Stimulated activated CD8-positive, alpha-beta memory T cell treated with anti-CD3 and anti-CD28 coated beads, Interleukin-2, amount 100 ng/mL, for 1 hour (primary cell): ENCODE results near the gene ASTN2.

Experiments
- DNase-seq, 2 donors: peaks; one replicate each; pipeline ENCODE4 v3.0.0-alpha.2; 2020; ENCODE audit warnings: low read depth in 2 of 2

Gene ASTN2

DNA sequence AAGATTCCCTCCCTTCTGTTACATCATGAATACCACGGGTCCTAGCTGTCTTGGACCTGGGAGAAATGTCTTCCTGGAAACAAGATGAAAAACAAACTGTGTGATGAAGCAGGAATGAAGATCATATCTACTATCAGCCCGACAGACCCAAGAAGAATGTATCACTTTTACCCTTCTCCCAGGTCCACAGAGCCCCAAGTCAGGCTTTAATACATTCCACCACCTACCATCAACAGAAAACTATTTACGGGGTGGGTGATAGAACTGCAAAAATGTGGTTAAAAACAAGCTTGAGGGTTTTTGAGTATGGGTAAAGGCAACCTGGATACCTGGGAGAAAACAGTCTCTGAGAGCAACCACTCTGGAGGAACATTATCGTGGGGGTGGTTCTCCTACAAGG lies 400.8 kb downstream of the ASTN2 start:
- no peak for DNase-seq

DNA sequence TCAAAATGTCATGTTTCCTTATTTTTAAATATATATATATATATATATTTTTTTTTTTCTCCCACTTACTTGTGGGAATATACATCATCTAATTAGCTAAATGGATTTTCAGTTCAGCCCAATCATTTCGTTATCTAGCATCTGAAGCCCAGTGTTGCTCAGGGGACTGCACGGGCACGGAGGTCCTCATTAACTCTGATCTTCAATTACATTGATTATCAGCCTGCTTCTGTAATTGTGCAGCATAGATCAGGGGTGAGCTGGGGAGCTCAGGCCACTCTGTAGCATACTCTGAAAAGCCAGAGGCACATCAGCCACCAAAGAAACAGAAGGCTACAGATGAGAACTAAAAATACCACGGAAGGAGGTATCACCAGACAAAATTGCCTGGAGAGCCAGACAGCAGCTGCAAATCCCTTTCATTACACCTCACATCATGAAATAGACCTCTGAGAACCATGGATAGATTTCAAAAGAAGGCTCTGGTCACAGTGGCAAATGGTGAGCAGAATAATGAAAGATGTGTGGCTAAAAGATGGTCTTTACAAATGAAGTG lies 401.3 kb downstream of the ASTN2 start:
- no peak for DNase-seq

DNA sequence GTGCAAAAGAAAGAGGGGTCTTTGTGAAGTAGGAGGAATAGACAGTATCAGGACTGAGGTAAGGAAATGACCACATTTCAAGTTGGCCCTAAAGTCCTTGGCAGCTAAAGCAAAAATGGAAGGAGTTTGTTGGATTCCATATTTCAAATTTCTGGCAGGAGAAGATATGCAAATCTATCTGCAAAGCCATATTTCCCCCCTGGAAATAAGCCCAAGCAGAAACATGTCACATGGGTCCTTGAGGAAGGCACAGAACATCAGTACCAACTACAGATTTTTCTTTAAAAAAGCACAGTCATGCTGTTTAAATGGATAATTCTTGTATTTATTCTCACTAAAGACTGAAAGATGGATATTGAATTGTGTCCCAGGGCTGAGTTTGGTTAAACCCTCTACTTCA lies 404.8 kb downstream of the ASTN2 start:
- no peak for DNase-seq

DNA sequence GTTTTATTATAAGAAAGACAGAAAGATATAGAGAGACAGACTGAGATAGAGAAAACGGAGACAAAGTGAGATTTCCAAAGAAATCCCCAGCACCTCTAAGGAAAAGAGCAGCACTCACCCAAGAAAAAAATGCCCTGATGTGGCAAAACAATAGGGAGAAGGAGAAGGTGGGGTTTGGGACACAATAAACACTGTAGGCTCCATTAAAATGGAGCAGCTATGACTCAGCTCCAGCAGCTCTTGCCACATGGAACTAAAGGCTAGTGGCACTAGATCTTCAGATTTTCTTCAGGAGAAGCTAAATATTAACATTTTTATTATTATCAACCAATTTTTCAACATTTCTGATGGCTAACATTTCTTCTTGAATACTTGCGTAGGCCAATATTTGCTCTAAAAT lies 406.0 kb downstream of the ASTN2 start:
- no peak for DNase-seq

DNA sequence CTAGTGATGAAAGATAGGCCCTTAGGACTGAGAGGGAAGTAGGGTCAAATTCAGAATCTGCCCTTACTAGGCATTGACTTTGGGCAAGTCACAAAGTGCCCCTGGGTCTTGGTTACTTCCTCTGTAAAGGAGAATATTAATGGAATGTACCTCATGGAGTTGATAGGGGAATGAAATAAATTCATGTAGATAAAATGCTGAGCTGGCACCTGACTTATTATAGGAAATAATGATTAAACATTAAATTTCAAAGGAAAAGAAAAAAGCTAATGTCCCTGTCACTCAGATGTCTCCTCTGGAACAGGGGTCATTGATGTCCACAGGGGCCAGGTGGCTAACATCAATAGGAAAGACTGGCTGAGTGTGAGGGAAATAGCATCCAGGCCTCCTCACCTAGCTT lies 406.4 kb downstream of the ASTN2 start:
- DNase-seq, result no peak

DNA sequence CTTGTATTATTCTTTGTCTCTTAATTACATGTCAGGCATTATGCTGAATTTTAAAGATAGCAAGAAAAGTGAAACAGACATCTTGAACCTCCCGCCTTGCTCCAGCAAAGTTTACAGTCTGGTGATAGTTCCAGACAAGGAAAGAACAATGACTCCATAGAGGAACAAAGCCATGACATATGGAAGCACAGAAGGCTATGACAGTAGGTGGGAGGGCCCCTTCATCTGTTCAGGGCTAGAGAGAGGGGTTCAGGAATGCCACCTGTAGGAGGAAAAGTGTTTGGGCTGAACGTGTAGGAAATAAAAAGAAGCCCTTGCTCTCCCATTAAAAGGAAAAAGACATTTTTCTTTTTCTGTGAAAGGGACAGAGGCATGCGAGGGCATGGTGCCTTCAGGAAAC lies 412.2 kb downstream of the ASTN2 start:
- DNase-seq, result no peak

DNA sequence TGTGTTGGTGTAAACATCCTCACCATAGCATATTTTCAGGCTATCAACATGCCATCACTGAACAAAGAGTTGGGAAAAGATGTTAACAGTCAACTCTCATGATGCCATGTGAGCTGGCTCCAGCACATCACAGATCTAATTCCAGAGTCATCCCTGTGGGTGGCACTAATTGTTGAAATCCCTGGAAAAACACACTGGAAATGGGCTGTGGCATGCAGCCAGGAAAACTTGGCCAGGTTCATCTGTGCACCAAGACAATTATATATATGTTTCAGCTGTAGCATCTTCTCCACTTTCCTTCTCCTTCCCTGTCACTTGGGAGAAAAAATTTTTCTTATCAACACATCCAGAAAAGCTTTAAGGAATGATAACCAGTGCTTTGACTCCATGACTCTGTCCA lies 414.0 kb downstream of the ASTN2 start:
- DNase-seq, result no peak

DNA sequence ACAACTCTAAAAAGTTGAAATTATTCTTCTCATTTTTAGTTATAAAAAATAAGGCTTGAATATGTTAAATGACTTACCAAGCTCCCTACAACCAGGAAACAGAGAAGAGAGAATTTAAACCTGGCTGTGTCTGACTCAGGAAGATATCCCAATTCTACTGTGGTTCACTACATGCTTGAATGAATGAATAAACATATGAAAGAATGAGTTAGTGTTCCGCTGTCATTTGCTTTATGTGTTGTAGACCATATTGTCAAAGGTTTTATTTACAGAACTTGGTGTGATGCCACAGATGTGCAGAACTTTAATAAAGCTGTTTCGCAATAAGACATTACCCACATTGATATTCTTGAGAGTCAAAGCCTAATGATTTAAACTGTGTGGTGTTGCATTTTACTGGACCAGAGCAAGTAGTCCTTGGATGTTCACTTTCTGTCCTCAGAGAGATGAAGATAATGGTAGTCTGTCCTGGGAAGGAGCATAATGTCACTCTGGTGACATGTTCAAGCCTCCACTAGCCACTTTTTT lies 414.6 kb downstream of the ASTN2 start:
- no peak for DNase-seq

DNA sequence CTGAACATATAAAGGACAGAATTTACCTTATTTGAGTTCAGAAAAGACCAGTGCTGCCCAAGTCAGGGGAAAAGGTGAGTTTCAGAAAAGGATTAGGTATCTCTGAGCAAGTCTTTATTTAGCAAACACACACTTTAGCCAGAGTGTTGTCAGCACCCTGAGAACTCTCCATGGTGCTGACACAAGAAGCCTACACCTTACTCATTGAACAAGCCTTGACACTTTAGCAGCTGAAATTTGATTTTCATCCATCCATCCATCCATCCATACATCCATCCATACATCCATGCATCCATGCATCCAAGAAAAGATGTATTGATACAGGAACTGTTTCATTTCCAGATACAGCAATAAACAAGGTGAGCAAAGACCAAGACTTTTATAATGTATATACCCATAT lies 416.6 kb downstream of the ASTN2 start:
- DNase-seq, result no peak

DNA sequence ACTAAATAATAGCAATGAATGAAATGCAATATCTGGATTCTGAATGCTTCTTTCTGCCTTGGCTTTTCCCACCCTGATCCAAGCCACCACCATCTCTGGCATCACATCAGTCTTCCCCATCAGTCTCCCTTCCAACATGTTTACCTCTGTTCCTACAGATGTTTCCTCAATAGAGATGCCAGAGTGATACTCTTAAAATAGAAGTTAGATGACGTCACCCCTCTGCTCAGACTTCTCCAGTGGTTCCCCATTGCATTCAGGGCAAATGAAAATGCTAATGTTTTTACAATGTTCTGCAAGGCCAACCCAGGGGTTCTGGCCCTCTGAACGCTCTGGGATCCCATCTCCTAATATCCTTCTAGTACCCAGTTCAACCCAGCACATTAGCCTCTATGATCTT lies 422.0 kb downstream of the ASTN2 start:
- DNase-seq, result no peak

DNA sequence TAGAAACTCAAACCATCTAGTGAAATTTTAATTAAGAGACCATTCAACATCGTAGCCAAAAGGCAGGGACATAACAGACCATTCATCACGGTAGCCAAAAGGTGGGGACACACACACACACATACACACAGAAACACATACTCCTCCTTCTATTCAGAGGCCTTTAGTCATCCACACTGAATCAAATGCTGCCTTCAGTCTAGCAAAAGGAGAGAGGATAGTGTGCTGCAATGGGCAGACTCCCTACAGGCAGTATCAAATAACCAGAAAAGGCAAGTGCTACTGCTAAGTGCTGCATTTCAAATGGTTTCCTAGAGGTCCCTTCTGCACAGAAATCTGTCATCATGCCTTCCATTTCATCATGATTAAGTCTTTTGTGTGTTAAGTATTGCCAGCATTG lies 423.8 kb downstream of the ASTN2 start:
- DNase-seq, result no peak

DNA sequence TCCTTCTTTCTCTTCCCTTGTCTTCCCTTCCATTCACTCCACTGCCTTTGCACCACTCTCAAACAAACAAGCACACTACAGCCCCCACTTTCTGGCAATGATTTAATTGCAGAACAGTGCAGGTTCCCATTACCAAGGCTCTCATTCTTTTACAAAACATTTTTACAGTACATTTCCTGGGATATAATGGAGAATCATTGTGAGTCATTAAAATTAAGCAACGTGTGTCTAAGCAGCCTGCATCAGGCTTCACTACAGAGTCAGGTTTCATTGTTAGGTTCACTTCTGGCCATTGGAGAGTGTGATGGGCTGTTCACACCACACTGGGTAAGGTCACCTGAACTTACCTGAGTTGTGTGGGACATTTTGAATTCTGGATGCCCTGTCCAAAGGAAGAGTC lies 424.3 kb downstream of the ASTN2 start:
- no peak for DNase-seq

DNA sequence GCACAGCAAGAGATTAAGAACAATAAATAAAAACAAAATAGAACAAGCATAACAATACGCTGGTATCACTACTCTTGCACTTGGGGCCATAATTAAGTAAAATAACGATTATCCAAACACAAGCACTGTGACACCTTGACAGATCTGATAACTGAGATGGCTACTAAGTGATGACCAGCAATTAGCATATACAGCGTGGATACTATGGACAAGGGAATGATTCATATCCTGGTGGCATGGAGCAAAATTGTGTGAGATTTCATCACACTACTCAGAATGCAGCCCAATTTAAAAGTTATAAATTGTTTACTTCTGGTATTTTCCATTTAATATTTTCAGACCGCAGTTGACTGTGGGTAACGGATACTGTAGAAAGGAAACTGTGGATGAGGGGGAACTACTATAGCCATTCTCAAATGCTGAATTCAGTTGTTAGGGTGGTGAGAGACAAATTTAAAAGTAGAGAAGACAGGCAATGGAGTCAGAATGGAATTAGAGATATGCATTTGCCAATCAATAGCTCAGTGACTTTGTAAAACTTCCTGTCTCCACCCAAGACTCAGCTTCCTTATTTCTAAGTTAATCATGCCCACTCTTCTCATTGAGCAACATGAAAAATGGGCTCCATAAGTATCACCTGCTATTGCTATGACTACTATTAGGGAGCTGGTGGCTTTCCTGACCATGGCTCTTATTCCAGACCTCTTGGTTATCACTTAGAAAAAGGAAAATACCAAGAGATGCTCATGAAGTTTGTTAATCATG lies 427.0 kb downstream of the ASTN2 start:
- no peak for DNase-seq

DNA sequence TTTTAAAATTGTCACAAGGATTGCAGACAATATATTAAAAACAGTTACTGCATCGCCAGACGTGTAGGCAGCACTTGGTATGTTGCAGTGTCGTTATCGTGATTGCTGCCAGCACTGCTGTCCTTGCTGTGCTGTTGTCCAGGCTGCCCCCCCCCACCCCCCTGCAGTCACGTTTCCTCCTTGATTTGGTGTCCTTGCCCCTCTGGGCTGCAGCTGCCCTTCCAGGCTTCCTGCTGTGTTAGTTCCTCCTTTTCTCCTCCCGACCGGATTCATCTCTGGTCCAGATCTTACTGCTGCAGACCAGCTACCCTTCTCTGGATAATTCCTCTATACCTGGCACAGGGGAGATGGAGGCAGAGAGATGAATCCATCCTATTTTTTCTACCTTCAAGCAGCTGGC lies 428.8 kb downstream of the ASTN2 start:
- no peak for DNase-seq

DNA sequence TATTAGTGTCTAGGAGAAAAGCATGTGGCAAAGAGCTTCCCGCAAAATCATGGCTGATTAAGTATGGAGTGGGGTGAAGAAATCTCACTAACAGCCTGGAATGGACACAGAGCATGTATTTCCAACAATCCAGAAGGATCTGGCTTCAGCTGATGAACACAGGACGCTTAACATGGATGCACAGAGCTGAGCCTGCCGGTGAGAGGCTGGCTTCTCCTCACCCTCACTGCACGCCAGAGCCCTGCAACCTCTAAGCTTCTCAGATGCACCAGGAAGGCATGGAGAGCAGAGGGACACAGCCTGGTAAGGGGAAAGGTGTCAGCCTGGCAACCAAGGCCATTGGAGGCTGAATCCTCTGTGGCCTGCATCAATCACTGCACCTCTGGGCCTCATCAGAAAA lies 429.3 kb downstream of the ASTN2 start:
- no peak for DNase-seq

DNA sequence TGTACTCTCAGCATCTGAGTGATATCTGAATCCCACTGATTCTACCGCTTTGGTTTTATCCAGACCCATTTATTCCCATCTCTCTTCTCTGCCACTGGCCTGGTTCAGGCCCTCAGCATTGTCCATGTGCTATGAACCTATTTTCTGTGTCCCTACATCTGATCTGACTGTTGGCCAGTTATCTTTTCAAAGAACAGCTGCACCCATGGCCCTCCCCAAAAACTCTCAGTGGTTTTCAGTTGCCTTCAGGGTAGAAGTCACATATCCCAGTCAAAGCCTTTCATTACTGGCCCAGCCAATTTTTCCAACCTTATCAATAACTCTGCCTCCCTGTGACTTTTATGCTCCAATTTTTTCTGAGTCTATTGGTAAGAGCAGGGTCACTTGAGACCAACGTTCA lies 430.7 kb downstream of the ASTN2 start:
- no peak for DNase-seq

DNA sequence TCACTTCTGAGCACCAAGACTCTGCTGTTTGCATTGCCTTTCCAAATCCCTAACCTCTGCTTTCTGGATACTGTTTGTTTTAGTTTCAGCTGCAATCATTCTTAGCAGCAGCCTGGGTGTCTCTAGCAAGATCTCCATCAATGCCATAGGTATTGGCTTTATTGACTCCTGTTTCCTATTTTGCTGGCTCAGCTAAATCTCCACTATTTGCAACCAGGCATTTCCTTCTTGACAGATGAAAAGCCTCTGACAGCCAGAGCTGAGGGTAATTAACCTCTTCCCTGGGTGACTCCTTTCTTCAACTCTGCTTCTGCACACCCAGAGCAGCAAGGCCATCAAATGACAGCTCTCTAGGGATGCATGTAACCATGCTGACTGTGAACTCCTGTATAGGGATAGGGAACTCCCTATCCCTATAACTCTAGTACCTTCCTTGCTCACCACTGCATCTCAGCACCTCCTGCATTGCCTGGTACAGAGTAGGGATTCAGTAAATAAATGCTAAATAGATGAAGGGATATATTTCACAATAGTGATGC lies 434.2 kb downstream of the ASTN2 start:
- no peak for DNase-seq

DNA sequence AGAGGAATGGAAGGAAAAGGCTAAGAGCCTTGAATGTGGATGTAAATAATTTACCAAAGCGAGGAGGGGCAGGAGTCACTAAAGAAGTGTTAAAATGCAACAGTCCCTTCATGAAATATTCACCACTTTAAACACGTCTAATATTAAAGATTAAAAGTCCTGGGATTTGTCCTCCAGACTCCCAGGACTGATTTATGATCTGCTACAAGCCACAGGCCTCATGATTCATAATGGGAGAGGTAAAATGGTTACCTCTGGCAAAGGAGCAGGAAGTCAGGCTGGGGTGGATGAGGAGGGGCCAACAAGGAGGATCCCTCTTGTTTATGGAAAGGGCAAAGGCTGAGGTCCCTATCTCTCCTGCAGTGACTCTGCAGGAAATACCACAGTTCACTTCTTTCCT lies 435.4 kb downstream of the ASTN2 start:
- no peak for DNase-seq

DNA sequence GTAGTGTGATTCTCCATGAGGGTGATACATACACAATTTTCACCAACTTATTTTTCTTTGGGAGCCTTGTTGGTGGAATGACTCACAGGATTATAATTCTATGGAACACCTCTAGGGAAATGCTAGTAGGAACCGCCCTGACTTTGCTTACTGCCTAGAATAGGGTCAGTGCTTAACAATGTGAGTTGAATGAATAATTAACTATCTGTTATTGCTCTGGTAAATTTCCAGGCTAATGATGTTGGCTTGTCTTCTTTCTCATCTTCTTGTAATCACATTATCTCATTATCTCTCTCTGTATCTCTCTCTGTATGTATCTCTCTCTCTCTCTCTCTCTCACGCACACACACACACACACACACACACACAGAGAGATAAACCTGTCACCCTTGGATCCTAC lies 436.7 kb downstream of the ASTN2 start:
- DNase-seq, result no peak

DNA sequence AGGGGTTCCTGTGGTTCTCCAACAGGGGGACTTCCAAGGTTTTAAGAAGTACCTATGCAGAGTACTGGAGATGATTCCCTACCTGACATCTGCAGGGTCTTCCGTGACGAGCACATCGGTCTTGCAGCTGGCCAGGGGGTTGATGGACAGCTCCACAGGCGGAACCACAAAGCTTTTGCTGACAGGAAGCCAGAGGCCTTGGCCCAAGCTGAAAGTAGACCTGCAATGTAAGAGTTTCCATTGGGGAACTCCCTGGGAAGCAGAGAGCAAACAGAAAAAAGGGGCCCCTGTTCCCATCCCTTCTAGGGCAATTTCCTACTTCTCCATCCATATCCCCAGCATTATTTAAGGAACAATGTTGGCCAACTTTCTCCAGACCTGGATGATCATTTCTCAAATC lies 439.7 kb downstream of the ASTN2 start:
- DNase-seq, result no peak

DNA sequence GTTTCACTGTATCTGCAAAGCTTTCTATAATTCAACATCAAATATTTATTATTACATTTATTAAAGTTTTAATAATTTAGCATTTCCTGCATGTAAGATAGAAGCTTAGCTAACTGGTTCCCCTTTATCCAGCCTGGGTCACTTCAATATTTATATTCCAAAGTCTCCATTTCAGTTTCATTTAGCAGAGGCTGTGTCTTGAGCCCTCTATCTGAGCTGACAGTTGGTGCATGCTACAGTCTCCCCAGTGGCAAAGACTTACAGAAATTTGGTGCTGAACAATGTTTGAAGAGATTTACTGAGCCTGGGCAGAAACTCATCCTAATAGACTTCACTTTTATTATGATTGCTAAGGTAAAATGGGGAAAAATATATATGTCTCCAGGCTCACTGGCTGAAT lies 448.7 kb downstream of the ASTN2 start:
- DNase-seq, result no peak

DNA sequence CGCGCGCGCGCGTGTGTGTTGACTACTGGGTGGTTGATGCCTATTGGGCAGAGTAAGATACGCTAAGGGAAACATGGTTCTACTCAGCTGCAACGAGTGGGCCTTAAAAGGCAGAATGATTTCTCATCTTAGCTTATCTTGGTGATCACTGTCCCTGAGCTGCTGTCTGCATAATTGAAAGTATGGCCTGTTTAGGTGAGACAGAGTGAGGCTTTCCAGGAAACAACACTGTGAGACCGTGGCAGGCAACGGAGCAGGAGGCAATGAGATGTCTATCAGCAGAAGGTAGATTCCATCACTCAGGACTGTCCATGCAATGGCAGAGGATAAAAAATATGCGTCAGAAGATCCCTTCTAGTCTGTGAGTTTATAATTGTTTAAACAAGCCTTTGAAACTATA lies 450.6 kb downstream of the ASTN2 start:
- no peak for DNase-seq

DNA sequence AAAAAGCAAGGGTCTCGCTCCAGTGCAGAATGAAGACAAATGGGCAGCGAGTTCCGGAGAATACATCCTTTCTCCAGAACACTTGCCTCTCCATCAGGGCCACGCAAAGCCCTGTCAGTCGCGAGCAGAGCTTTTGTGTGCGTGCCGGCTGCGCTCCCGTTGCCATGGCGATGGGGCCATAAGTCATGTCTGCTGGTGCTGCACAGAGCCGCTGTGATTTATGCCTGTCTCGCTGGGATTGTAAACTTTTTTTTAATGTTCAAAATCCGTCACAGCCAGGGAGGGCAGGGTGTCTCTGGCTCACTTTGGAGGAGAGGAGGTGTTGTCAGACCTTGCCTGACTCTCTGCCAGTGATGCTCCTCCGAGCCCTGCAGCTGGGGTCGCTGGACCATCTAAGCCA lies 455.0 kb downstream of the ASTN2 start:
- DNase-seq, result no peak

DNA sequence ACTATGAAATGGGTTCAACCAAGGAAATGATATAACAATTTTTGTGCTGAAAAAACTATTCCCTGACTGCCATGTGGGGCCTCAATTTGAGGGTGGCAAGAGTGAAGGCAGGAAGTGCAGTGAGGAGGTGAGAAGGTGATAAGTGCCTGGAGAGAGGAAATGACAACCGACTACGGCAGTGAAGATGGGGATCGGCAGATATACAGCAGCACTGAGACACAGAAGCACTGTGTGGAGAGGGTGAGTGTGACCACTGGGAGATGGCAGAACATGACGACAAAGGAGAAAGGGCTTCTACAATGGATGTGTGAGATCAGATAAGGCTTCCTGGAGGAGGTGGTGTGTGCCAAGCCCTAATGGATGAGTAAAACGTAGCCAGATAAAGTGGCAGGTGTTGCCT lies 456.0 kb downstream of the ASTN2 start:
- no peak for DNase-seq
